ENCODE data around the gene MYH10. TPM values are rescaled to one million over a fixed set of nuclear protein-coding genes. Genes with fewer than 3 reads are reported as not detected.
"Not testable (repeated sequence)": the region's sequence is repeated elsewhere in the genome, so short reads cannot be mapped to it uniquely, and the experiment has no call there.

MYH10 gene
- polyA plus RNA-seq, 4 donors = 236 to 271 (median 255) TPM

- DNase-seq (ENCODE audit: low read depth in 4 of 4, low spot score in 3 of 4) = no peak
Observed at GRCh38 chr17:8563024-8563776, 67.3 kb downstream of the MYH10 start.

DNA sequence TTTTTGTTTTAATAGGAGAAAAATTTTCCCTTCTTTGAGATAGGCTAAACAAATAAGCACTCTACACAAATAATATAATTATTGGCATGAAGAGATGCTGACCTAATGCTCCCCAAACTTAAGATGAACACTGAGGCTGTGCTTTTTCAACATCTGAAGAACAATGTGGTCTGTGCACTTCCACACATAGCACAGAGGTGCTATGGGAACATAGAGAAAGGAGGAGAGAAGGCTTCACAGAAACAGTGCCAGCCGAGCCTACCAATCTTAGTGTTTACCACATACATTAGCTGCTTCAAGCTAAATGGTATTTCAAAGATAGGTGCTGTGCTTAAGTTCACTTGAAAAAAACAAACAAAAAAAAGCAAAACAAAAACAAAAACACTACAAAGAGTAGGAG is 72.4 kb downstream of the MYH10 start:
- DNase-seq (ENCODE audit: low read depth in 4 of 4, low spot score in 3 of 4) = no peak

DNA sequence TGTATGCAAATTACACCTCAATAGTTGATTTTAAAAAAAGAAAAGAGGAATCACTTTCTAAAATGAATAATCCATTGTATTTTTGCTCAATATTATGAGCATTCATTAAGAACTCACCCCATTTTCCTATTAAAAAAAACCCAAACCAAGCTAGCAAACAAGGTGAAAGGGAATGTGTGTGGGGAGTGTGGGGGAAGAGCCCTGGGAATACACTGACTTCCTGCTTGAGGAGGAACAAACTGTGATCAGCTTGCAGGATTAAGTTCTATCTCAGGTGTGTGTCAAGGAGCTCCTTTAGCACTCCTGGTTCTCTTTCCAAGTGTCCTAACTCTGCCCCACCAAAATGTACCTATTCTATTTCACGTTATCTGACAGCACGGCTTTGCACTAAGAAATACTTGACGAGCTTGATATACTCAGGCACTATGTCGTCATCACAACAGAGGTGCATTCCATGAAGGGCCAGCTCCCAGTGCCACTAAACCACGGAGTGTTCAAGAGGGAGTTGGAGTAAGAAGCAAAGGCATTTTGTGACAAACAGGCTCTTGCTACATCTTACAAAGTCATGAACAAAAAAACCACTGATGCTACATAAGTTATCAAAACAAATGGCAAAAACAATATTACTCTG is 73.2 kb downstream of the MYH10 start:
- DNase-seq (ENCODE audit: low read depth in 4 of 4, low spot score in 3 of 4) = no peak

- no peak for DNase-seq (ENCODE audit: low read depth in 4 of 4, low spot score in 3 of 4)
Observed at GRCh38 chr17:8556074-8556473, 74.5 kb downstream of the MYH10 start.

DNA sequence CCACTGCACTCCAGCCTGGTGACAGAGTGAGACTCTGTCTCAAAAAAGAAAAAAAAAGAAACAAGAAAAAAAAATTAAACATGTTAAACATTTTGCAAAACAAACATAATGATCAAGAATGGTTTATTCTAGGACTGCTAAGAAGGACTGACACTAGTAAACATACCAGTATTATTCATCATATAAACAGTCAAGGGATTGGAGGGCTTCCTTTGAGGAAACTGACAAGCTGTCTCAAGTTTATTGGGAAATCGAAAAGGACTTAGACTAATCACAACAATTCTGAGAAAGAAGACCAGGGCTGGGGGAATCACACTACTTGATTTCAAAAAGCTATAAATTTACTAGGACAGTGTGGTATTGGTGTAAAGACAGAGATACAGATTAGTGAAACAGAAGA is 75.5 kb downstream of the MYH10 start:
- no peak for DNase-seq (ENCODE audit: low read depth in 4 of 4, low spot score in 3 of 4)

DNA sequence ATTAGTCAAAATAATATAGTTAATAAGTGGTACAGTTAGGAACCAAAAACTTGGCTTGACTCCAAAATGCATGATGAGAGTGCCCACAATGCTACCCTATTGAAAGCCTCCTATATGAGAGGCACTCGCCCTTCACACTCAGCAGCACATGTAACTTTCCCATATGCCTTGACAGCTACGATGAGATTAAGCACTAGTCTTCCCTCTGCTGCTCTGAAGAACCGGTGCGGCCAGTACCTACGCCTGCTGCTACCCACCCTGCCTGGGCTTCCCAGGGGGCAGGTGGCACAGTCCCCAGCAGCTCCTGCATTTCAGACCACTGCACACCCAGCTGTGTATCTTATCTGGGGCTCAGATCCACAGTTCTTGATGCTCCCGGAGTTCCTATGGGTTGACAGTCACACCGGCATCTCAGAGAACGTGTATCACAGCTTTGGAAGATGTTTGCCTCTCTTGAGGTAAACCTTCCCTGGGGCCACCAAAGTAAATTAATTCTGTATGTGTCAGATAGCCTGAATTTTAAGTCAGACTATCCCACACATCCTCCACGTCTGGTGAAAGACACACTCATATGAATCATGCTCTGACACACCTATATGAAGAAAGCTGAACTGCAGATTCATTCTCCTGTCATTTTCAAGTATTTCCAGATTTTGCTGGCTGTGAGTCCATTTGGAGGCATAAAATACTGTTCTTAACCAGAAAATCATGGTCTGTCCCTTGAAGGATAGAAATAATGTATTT is 77.8 kb downstream of the MYH10 start:
- no peak for DNase-seq (ENCODE audit: low read depth in 4 of 4, low spot score in 3 of 4)

- peak in 2 of 4 donors; percentile 6 to 7 for DNase-seq (ENCODE audit: low read depth in 4 of 4, low spot score in 3 of 4)
Observed at GRCh38 chr17:8542599-8543502, 87.7 kb downstream of the MYH10 start.

DNA sequence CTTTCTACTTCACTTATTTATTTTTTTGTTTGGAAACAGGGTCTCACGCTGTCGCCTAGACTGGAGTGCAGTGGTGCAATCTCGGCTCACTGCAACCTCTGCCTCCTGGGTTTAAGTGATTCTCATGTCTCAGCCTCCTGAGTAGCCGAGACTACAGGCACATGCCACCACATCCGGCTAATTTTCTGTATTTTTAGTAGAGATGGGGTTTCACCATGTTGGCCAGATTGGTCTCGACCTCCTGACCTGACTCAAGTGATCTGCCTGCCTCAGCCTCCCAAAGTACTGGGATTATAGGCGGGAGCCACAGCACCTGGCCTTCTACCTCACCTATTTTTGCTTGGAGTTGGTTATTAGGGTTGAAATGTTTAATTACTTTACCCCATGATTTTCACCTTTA is 90.5 kb downstream of the MYH10 start:
- DNase-seq (ENCODE audit: low read depth in 4 of 4, low spot score in 3 of 4) = not testable (repeated sequence)

DNA sequence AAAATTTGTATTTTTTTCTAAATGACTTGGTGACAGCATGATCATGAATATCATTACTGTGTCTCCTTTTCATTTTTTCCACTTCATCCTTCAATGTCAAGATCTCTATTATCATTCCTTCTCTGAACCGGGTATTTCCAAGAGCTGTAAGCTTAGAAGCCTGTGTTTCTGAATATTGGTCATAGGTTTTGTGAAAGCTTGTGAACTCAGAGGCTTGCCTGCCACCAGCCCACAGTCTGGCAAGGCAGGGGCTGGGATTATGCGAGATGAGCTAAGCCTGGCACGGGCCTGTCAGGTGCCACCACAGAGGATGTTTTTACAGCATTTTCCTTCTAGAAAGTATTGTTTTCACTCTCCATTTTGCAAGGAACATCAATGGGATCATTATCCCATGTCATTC is 92.8 kb downstream of the MYH10 start:
- DNase-seq (ENCODE audit: low read depth in 4 of 4, low spot score in 3 of 4) = no peak

GRCh38 chr17:8534498-8535188 is 95.9 kb downstream of the MYH10 start:
- no peak for DNase-seq (ENCODE audit: low read depth in 4 of 4, low spot score in 3 of 4)

- no peak for DNase-seq (ENCODE audit: low read depth in 4 of 4, low spot score in 3 of 4)
Observed at GRCh38 chr17:8532021-8532420, 98.5 kb downstream of the MYH10 start.

- DNase-seq (ENCODE audit: low read depth in 4 of 4, low spot score in 3 of 4) = no peak
Observed at GRCh38 chr17:8522577-8522976, 107.9 kb downstream of the MYH10 start.

- DNase-seq (ENCODE audit: low read depth in 4 of 4, low spot score in 3 of 4) = no peak
Observed at GRCh38 chr17:8520981-8521380, 109.5 kb downstream of the MYH10 start.

- DNase-seq (ENCODE audit: low read depth in 4 of 4, low spot score in 3 of 4) = no peak
Observed at GRCh38 chr17:8518850-8519249, 111.7 kb downstream of the MYH10 start.

GRCh38 chr17:8518326-8518725 is 112.2 kb downstream of the MYH10 start:
- no peak for DNase-seq (ENCODE audit: low read depth in 4 of 4, low spot score in 3 of 4)

- no peak for DNase-seq (ENCODE audit: low read depth in 4 of 4, low spot score in 3 of 4)
Observed at GRCh38 chr17:8514801-8515200, 115.7 kb downstream of the MYH10 start.

DNA sequence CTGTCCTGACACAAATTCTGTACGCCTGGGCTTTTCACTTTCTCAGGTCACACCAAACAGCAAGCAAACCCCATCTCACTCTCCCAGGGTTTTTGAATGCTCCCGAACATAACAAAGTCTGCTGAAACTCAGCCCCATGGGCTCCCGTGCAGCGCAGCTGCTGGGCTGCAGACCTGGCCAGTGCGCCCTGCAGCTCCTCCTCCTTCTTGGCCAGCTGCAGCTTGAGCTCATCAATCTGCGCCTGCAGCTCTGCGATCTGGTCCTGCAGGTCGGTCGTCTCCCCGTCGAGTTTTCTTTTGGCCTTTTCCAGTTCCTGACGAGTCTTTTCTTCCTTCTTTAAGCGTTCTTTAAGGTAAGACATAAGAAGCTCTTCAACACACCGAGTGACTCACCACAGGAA is 124.4 kb downstream of the MYH10 start:
- no peak for DNase-seq (ENCODE audit: low read depth in 4 of 4, low spot score in 3 of 4)

GRCh38 chr17:8504460-8505207 is 125.9 kb downstream of the MYH10 start:
- DNase-seq (ENCODE audit: low read depth in 4 of 4, low spot score in 3 of 4) = no peak

DNA sequence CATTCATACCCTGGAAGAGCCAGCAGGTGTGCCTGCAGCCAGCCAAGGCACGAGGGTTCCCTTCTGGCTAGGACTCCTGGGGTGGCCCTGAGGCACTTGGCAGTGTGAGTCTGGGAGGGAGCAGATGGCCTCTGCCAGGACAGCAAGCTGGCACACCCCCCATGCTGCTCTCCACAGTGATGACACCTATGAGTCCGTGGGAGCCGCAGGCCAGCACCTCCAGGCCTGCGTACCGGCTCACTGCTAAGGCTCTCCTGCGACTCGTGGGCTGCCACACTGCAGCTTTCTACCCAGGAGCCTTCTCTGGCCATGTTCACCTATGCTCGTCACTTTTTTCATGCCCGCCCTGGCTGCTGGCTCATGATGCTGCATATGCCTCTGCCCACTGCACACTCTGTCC is 126.7 kb downstream of the MYH10 start:
- DNase-seq (ENCODE audit: low read depth in 4 of 4, low spot score in 3 of 4) = no peak
